HL-60 (cell line): Measurements from ENCODE around the gene MIR17HG.

Experiments used
- CTCF ChIP-seq: IDR thresholded peaks from one replicate; pipeline ENCODE4 v1.5.1; 2011; ENCODE audit warnings: low read length, control low read depth, inconsistent platforms; ENCODE audit not compliant: insufficient read depth
- REST ChIP-seq: IDR thresholded peaks from 2 replicates; pipeline ENCODE4 v1.6.1; 2012; ENCODE audit warnings: low read depth; ENCODE audit not compliant: insufficient replicate concordance

GRCh38 chr13:91370501-91370900, 23.0 kb downstream of the MIR17HG start:
- TF ChIP-seq CTCF = no peak
- TF ChIP-seq REST = no peak
